Mesendoderm (in vitro differentiated cells): ENCODE data around the gene C11orf98.
"Not testable (repeated sequence)": the region's sequence is repeated elsewhere in the genome, so short reads cannot be mapped to it uniquely, and the experiment has no call there.

Source experiments
- DNase-seq: peaks from one replicate; pipeline ENCODE4 v3.0.0; 2013
- H2AK5ac ChIP-seq: 2 replicates; pipeline ENCODE4 v1.6.1; 2013; ENCODE audit warnings: low read length, inconsistent platforms
- H2BK120ac ChIP-seq: 2 replicates; pipeline ENCODE4 v1.6.1; 2013; ENCODE audit warnings: low read depth, mild to moderate bottlenecking, low read length, moderate library complexity, mixed read lengths
- H2BK15ac ChIP-seq: replicated peaks from 2 replicates; pipeline ENCODE4 v1.6.1; 2013; ENCODE audit warnings: low read depth, mild to moderate bottlenecking, moderate library complexity
- H2BK5ac ChIP-seq: 2 replicates; pipeline ENCODE4 v1.6.1; 2013; ENCODE audit warnings: low read length, inconsistent platforms
- H3K18ac ChIP-seq: 2 replicates; pipeline ENCODE4 v1.6.1; 2013; ENCODE audit warnings: mild to moderate bottlenecking, low read length, mixed read lengths
- H3K23ac ChIP-seq: one replicate; pipeline ENCODE4 v1.6.1; 2013; ENCODE audit warnings: low read length
- H3K27ac ChIP-seq: 2 replicates; pipeline ENCODE4 v1.5.1; 2013; ENCODE audit warnings: low read depth, mild to moderate bottlenecking, inconsistent platforms, low read length, moderate library complexity
- H3K27me3 ChIP-seq: 2 replicates; pipeline ENCODE4 v1.6.1; 2013; ENCODE audit warnings: low read length, control low read depth, mild to moderate bottlenecking, inconsistent platforms; ENCODE audit not compliant: insufficient read depth, poor library complexity
- H3K36me3 ChIP-seq: 2 replicates; pipeline ENCODE4 v1.6.1; 2013; ENCODE audit warnings: low read length, inconsistent platforms; ENCODE audit not compliant: control insufficient read depth, insufficient read depth
- H3K4ac ChIP-seq: one replicate; pipeline ENCODE4 v1.6.1; 2013; ENCODE audit warnings: low read depth, mild to moderate bottlenecking, low read length, moderate library complexity
- H3K4me1 ChIP-seq: 2 replicates; pipeline ENCODE4 v1.6.1; 2013; ENCODE audit warnings: low read depth, low read length, inconsistent platforms; ENCODE audit not compliant: control insufficient read depth
- H3K4me2 ChIP-seq: 2 replicates; pipeline ENCODE4 v1.6.1; 2013; ENCODE audit warnings: low read length
- H3K4me3 ChIP-seq: 2 replicates; pipeline ENCODE4 v1.5.1; 2013; ENCODE audit warnings: mild to moderate bottlenecking, low read length
- H3K56ac ChIP-seq: one replicate; pipeline ENCODE4 v1.6.1; 2013; ENCODE audit warnings: low read length
- H3K79me1 ChIP-seq: 2 replicates; pipeline ENCODE4 v1.6.1; 2013; ENCODE audit warnings: low read length, inconsistent platforms
- H3K79me2 ChIP-seq: 2 replicates; pipeline ENCODE4 v1.6.1; 2013; ENCODE audit warnings: mild to moderate bottlenecking, low read length; ENCODE audit not compliant: control insufficient read depth, insufficient read depth
- H3K9ac ChIP-seq: 2 replicates; pipeline ENCODE4 v1.6.1; 2013; ENCODE audit warnings: low read length, inconsistent platforms
- H4K5ac ChIP-seq: one replicate; pipeline ENCODE4 v1.6.1; 2013; ENCODE audit warnings: low read length
- H4K8ac ChIP-seq: one replicate; pipeline ENCODE4 v1.6.1; 2013; ENCODE audit warnings: low read depth, mild to moderate bottlenecking, control low read depth, low read length, moderate library complexity
- WGBS: extraction: QIAGEN DNeasy Blood & Tissue Kit; methylation state at CpG from one replicate; pipeline ENCODE4 v1.1.7; 2013; ENCODE audit warnings: low lambda C conversion rate, missing lambda C conversion rate; ENCODE audit not compliant: insufficient coverage; ENCODE audit errors: extremely low coverage; 5-methylcytosine and 5-hydroxymethylcytosine counted together

The C11orf98 gene

DNA sequence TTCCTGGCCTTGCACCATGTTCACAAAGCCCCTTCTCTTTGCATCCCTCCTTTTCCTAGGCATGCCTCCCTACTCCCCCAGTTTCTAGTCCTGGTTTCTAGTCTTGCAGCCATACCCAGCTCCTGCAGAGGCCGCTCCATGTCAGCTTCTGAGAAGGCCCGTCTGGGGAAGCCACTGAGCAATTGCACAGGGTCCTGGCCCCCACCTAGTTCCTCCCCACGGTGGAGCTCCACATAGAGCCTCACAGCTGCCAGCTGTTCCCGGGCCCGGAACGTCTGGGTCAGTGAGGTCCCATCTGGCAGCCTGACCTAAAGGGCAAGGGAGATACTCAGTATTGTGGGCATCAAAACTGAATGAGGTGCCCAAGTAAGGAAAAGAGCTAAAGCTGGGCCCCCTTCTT, 11.7 kb upstream of the C11orf98 start:
- Histone ChIP-seq H3K4ac (no peak overlapping the region), H3K23ac (no peak overlapping the region), H3K4me2 (no peak overlapping the region), H3K27ac (no peak overlapping the region), H2AK5ac (no peak overlapping the region), H2BK120ac (no peak overlapping the region), H3K36me3 (peaks cover 5% of the 10 kb centered on the region), H3K79me2 (peaks cover 14% of the 10 kb centered on the region), H3K56ac (no peak overlapping the region), H3K79me1 (peaks cover 11% of the 10 kb centered on the region), H2BK5ac (no peak overlapping the region), H4K8ac (no peak overlapping the region), H3K9ac (no peak overlapping the region), H3K18ac (no peak overlapping the region), H3K27me3 (no peaks in the 10 kb centered on the region), H3K4me1 (peaks cover 3% of the 10 kb centered on the region), H3K4me3 (no peak overlapping the region), H2BK15ac (no peak overlapping the region), H4K5ac (no peak overlapping the region)
- DNase-seq: no peak
- whole genome bisulfite sequencing: no CpG with 5 or more reads among the region's 6 CpGs

DNA sequence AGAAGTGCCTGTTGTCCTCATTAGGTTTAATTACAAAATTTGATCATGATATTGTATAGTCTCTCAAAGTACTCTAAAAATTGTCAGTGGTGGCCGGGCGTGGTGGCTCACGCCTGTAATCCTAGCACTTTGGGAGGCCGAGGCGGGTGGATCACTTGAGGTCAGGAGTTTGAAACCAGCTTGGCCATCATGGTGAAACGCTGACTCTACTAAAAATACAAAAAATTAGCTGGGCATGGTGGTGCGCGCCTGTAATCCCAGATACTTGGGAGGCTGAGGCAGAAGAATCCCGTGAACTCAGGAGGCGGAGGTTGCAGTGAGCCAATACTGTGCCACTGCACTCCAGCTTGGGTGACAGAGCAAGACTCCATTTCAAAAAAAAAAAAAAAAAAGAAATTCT, 10.4 kb upstream of the C11orf98 start:
- not testable (repeated sequence) for H2AK5ac ChIP-seq, H4K8ac ChIP-seq, H3K4me3 ChIP-seq, H2BK5ac ChIP-seq, H4K5ac ChIP-seq, H2BK15ac ChIP-seq, H3K4ac ChIP-seq, H3K23ac ChIP-seq, H3K27ac ChIP-seq, H3K4me2 ChIP-seq, DNase-seq, H3K18ac ChIP-seq, H3K4me1 ChIP-seq, H3K36me3 ChIP-seq, H3K9ac ChIP-seq, H3K27me3 ChIP-seq, H3K56ac ChIP-seq, H2BK120ac ChIP-seq
- WGBS: no CpG with 5 or more reads among the region's 10 CpGs
- Histone ChIP-seq H3K79me1 (peaks cover 11% of the 10 kb centered on the region), H3K79me2 (peaks cover 14% of the 10 kb centered on the region)

DNA sequence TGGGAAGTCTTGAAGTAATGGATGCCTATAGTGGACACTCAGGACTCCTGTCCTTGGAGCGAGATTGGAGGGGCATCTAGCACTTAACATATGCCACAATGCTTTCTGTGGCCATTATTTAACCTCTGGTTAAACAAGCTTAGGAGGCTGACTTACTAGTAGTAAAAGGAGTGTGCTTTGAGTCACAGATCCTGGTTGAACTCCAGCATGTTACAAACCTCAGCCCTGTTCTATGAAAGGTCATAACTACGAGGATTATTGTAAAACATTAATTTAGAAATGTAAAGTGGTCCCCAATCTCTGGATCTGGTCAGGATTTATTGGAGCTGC, 8.2 kb upstream of the C11orf98 start:
- Histone ChIP-seq H4K8ac (no peak overlapping the region), H3K27ac (no peak overlapping the region), H3K79me1 (peaks cover 9% of the 10 kb centered on the region), H3K23ac (no peak overlapping the region), H3K4ac (no peak overlapping the region), H2AK5ac (no peak overlapping the region), H3K36me3 (peaks cover 5% of the 10 kb centered on the region), H2BK15ac (no peak overlapping the region), H3K4me2 (no peak overlapping the region), H3K79me2 (peaks cover 9% of the 10 kb centered on the region), H3K4me3 (no peak overlapping the region), H3K18ac (no peak overlapping the region), H3K9ac (peak overlapping the region; percentile 98), H3K56ac (peak overlapping the region; percentile 100), H3K4me1 (peaks cover 3% of the 10 kb centered on the region), H3K27me3 (no peaks in the 10 kb centered on the region), H2BK120ac (no peak overlapping the region), H4K5ac (no peak overlapping the region), H2BK5ac (no peak overlapping the region)
- DNase-seq: no peak
- no CpG with 5 or more reads among the region's 2 CpGs for WGBS

DNA sequence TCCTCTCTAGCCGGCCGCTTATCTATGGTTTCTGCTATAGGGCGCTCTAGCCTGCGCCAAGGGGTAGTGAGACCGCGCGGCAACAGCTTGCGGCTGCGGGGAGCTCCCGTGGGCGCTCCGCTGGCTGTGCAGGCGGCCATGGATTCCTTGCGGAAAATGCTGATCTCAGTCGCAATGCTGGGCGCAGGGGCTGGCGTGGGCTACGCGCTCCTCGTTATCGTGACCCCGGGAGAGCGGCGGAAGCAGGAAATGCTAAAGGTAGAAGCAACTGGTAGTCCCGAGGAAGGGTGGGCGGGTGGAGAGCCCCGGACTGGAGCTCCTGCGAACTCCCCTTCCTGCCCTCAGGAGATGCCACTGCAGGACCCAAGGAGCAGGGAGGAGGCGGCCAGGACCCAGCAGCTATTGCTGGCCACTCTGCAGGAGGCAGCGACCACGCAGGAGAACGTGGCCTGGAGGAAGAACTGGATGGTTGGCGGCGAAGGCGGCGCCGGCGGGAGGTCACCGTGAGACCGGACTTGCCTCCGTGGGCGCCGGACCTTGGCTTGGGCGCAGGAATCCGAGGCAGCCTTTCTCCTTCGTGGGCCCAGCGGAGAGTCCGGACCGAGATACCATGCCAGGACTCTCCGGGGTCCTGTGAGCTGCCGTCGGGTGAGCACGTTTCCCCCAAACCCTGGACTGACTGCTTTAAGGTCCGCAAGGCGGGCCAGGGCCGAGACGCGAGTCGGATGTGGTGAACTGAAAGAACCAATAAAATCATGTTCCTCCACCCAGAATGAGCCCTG, 6.8 kb upstream of the C11orf98 start, which contains the start of the genes LBHD1 and UQCC3:
Gene LBHD1 (minus strand): TSS at position 660 of the 782 bp plus-strand sequence. CDS start 2,236 bp downstream, outside the sequence.
Gene UQCC3 (plus strand): TSS at position 66 of the 782 bp plus-strand sequence. CDS start 73 bp downstream, at position 139.
- H3K36me3 ChIP-seq: peaks cover 5% of the 10 kb centered on the region
- no CpG with 5 or more reads among the region's 59 CpGs for WGBS
- no peak within 1 kb of the TSS for H4K8ac ChIP-seq
- DNase-seq: peak; percentile 96
- H3K27ac ChIP-seq: peak within 1 kb of the TSS; percentile 87
- peak within 1 kb of the TSS; percentile 98 for H3K9ac ChIP-seq
- H3K4me3 ChIP-seq: peak within 1 kb of the TSS; percentile 72
- no peaks in the 10 kb centered on the region for H3K27me3 ChIP-seq
- peak within 1 kb of the TSS; percentile 99 for H3K23ac ChIP-seq
- H3K56ac ChIP-seq: peak within 1 kb of the TSS; percentile 100
- peak within 1 kb of the TSS; percentile 87 for H3K4ac ChIP-seq
- H3K4me2 ChIP-seq: peak within 1 kb of the TSS; percentile 81
- no peak within 1 kb of the TSS for H2BK120ac ChIP-seq
- peaks cover 10% of the 10 kb centered on the region for H3K79me1 ChIP-seq
- peak within 1 kb of the TSS; percentile 51 for H3K18ac ChIP-seq
- peak within 1 kb of the TSS; percentile 71 for H4K5ac ChIP-seq
- H2BK15ac ChIP-seq: no peak within 1 kb of the TSS
- no peaks in the 10 kb centered on the region for H3K4me1 ChIP-seq
- H3K79me2 ChIP-seq: peaks cover 12% of the 10 kb centered on the region
- peak within 1 kb of the TSS; percentile 84 for H2BK5ac ChIP-seq
- no peak within 1 kb of the TSS for H2AK5ac ChIP-seq

DNA sequence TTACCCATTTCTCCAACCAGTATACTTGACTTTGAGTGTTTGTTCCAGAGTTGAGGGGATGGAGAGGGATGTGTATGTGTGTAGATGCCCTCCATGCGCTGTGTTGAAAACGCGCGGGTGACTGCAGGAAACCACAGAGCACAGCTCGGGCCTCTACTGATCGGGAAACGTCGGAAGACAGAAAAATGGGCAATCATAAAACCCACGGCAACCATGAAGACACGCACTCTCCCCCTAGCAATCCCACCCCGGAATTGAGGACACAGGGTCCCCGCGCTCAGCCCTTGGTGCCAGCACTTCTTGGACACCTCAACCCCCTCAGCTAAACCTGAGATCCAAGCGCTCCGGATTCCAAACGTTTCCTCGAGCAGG, 6.2 kb upstream of the C11orf98 start:
- Histone ChIP-seq H2BK5ac (no peak overlapping the region), H3K27ac (peak overlapping the region; percentile 87), H3K36me3 (peaks cover under 1% of the 10 kb centered on the region), H3K4me2 (peak overlapping the region; percentile 70), H3K18ac (peak overlapping the region; percentile 51), H2AK5ac (no peak overlapping the region), H3K9ac (peak overlapping the region; percentile 98), H3K56ac (peak overlapping the region; percentile 100), H4K8ac (no peak overlapping the region), H2BK15ac (no peak overlapping the region), H3K79me1 (peaks cover 12% of the 10 kb centered on the region), H3K4me1 (no peaks in the 10 kb centered on the region), H3K27me3 (no peaks in the 10 kb centered on the region), H3K23ac (no peak overlapping the region), H3K79me2 (peaks cover 17% of the 10 kb centered on the region), H4K5ac (peak overlapping the region; percentile 71), H2BK120ac (no peak overlapping the region), H3K4me3 (peak overlapping the region; percentile 72), H3K4ac (peak overlapping the region; percentile 87)
- DNase-seq: no peak
- WGBS: no CpG with 5 or more reads among the region's 17 CpGs
